ENCODE measurements around the gene GNG4.

GNG4 gene

GRCh38 chr1:235649368-235650163 lies at the start of gene GNG4:
Gene GNG4 (minus strand): TSS chr1:235649784. CDS start chr1:235583838, 65,946 bp downstream.
- peak; percentile 48 for DNase-seq
- peaks cover 31% of the 10 kb centered on the region for H3K4me1 Mint-ChIP-seq
- H3K9me3 Mint-ChIP-seq, result no peaks in the 10 kb centered on the region
- peaks cover 4% of the 10 kb centered on the region for H3K36me3 Mint-ChIP-seq
- no peak within 1 kb of the TSS for H3K27ac Mint-ChIP-seq
- peak within 1 kb of the TSS; percentile 81 for H3K4me3 Mint-ChIP-seq
- CTCF ChIA-PET, result no interaction called here
- peaks cover 91% of the 10 kb centered on the region for H3K27me3 Mint-ChIP-seq

- Mint-ChIP-seq H3K4me3 (no peak overlapping the region), H3K27ac (no peak overlapping the region), H3K4me1 (peaks cover 5% of the 10 kb centered on the region), H3K27me3 (no peaks in the 10 kb centered on the region), H3K9me3 (no peaks in the 10 kb centered on the region), H3K36me3 (peaks cover 51% of the 10 kb centered on the region)
- no peak for DNase-seq
- CTCF ChIA-PET, result interaction anchor here (1.3 kb wide), 1 partner anchor 40 kb away, joined by 3 read pairs; no protein-coding TSS in a partner anchor
Observed at GRCh38 chr1:235697508-235697907, 47.9 kb upstream of the GNG4 start.

DNA sequence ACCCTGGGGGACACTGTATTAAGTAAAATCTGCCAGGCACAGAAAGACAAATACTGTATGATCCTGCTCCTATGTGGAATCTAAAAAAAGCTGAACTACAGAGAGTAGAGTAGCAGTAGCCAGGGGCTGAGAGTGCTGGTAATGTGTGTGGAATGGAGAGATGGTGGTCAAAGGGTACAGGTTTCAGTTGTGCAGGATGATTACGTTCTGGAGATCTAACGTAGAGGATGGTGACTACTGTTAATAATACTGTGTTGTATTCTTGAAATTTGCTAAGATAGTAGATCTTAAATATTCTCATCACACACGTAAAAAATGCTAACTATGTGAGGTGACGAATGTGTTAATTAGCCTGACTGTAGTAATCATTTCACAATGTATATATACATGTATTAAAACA lies 39.8 kb upstream of the GNG4 start:
- H3K27ac Mint-ChIP-seq, result no peak overlapping the region
- no peaks in the 10 kb centered on the region for H3K27me3 Mint-ChIP-seq
- H3K9me3 Mint-ChIP-seq, result no peaks in the 10 kb centered on the region
- CTCF ChIA-PET, result no interaction called here
- H3K36me3 Mint-ChIP-seq, result peaks cover 22% of the 10 kb centered on the region
- no peak for DNase-seq
- no peak overlapping the region for H3K4me3 Mint-ChIP-seq
- no peaks in the 10 kb centered on the region for H3K4me1 Mint-ChIP-seq

DNA sequence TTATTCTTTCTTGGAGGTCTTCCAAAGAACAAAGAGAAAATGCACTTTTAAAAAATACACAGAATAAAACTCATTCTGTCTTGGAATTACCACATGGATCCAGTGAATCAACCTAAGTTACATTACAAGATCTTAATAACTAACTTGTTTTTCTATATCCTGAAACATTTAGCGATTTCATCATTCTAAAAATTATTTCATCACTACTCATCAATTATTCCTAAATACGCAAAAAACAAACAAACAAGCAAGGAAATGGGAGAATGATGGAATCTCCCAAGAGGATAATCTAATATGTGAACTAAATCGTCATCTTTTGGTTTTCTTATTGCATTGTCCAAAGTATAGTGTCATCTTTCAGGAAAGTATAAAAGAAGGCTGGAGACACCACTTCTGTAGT lies 38.5 kb upstream of the GNG4 start:
- H3K4me1 Mint-ChIP-seq, result no peaks in the 10 kb centered on the region
- no peak overlapping the region for H3K27ac Mint-ChIP-seq
- no peak for DNase-seq
- H3K4me3 Mint-ChIP-seq, result no peak overlapping the region
- no peaks in the 10 kb centered on the region for H3K27me3 Mint-ChIP-seq
- no peaks in the 10 kb centered on the region for H3K9me3 Mint-ChIP-seq
- CTCF ChIA-PET, result no interaction called here
- peaks cover 21% of the 10 kb centered on the region for H3K36me3 Mint-ChIP-seq

DNA sequence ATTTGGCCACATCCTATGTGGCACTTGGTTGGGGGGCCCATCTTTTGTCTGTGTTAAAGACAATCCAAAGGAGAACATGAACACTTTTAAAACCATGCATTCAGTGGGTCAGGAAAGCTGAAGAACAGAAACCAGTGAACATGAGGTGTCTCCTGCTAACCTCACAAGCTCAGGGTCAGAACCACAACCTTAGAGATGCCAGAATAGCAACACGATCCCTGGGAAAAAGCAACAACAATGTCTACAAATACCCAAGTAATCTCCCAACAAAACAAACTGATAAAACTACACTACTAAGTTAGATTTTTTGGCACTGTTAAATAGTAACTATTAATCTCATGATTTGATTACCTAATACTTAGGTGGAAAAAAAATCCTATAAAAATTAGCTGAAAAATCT lies 34.1 kb upstream of the GNG4 start:
- no peak for DNase-seq
- CTCF ChIA-PET, result interaction anchor here (1.3 kb wide), 1 partner anchor 288 kb away, joined by 3 read pairs; no protein-coding TSS in a partner anchor
- Mint-ChIP-seq H3K4me3 (no peak overlapping the region), H3K9me3 (no peaks in the 10 kb centered on the region), H3K27me3 (no peaks in the 10 kb centered on the region), H3K27ac (no peak overlapping the region), H3K36me3 (peaks cover 21% of the 10 kb centered on the region), H3K4me1 (no peaks in the 10 kb centered on the region)

DNA sequence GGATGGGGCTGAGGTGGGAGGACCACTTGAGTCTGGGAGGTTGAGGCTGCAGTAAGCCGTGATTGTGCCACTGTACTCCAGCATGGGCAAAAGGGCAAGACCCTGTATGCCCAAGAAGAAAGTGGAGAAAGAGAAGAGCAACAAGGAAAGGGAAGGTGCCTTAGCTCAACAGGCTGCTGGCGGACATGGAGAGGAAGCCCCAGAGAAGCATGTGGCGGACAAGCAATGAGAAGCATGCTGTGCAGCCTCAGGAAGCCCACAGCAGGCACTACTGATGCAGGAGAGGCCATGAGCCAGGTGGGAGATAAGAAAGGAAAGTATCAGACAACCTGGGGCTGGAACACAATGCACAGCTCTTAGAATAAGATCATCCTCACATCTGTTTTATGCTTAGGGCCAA lies 32.6 kb upstream of the GNG4 start:
- CTCF ChIA-PET, result no interaction called here
- no peaks in the 10 kb centered on the region for H3K9me3 Mint-ChIP-seq
- DNase-seq, result no peak
- H3K27me3 Mint-ChIP-seq, result no peaks in the 10 kb centered on the region
- no peaks in the 10 kb centered on the region for H3K4me1 Mint-ChIP-seq
- H3K36me3 Mint-ChIP-seq, result peaks cover 21% of the 10 kb centered on the region
- no peak overlapping the region for H3K4me3 Mint-ChIP-seq
- no peak overlapping the region for H3K27ac Mint-ChIP-seq

- CTCF ChIA-PET, result no interaction called here
- DNase-seq, result no peak
Observed at GRCh38 chr1:235679644-235680043, 30.1 kb upstream of the GNG4 start.

GRCh38 chr1:235679005-235679404 lies 29.4 kb upstream of the GNG4 start:
- no peak overlapping the region for H3K27ac Mint-ChIP-seq
- H3K27me3 Mint-ChIP-seq, result no peaks in the 10 kb centered on the region
- H3K4me3 Mint-ChIP-seq, result no peak overlapping the region
- H3K4me1 Mint-ChIP-seq, result peaks cover 7% of the 10 kb centered on the region
- peaks cover 17% of the 10 kb centered on the region for H3K9me3 Mint-ChIP-seq
- CTCF ChIA-PET, result no interaction called here
- DNase-seq, result no peak
- peaks cover 44% of the 10 kb centered on the region for H3K36me3 Mint-ChIP-seq

More at GRCh38 chr1:235679644-235680043, 30.1 kb upstream of the GNG4 start:
- Mint-ChIP-seq H3K27ac (no peak overlapping the region), H3K4me3 (no peak overlapping the region), H3K27me3 (no peaks in the 10 kb centered on the region), H3K36me3 (peaks cover 39% of the 10 kb centered on the region), H3K9me3 (peaks cover 15% of the 10 kb centered on the region), H3K4me1 (peaks cover 7% of the 10 kb centered on the region)

GRCh38 chr1:235675152-235675890 lies 25.7 kb upstream of the GNG4 start:
- CTCF ChIA-PET, result interaction anchor here (0.7 kb wide), 1 partner anchor 109 kb away, joined by 3 read pairs; no protein-coding TSS in a partner anchor
- Mint-ChIP-seq H3K9me3 (peaks cover 48% of the 10 kb centered on the region), H3K27me3 (no peaks in the 10 kb centered on the region), H3K36me3 (peaks cover 66% of the 10 kb centered on the region), H3K4me3 (no peak overlapping the region), H3K27ac (peak overlapping the region; percentile 78), H3K4me1 (peaks cover 7% of the 10 kb centered on the region)
- no peak for DNase-seq

GRCh38 chr1:235673981-235674380 lies 24.4 kb upstream of the GNG4 start:
- CTCF ChIA-PET, result interaction anchor here (0.6 kb wide), 1 partner anchor 51 kb away, joined by 3 read pairs; no protein-coding TSS in a partner anchor
- Mint-ChIP-seq H3K4me3 (no peak overlapping the region), H3K27ac (no peak overlapping the region), H3K27me3 (no peaks in the 10 kb centered on the region), H3K36me3 (peaks cover 76% of the 10 kb centered on the region), H3K4me1 (peaks cover 7% of the 10 kb centered on the region), H3K9me3 (peaks cover 55% of the 10 kb centered on the region)
- DNase-seq, result no peak

- Mint-ChIP-seq H3K36me3 (peaks cover 83% of the 10 kb centered on the region), H3K4me3 (no peak overlapping the region), H3K27me3 (no peaks in the 10 kb centered on the region), H3K27ac (no peak overlapping the region), H3K4me1 (peaks cover 7% of the 10 kb centered on the region), H3K9me3 (peaks cover 55% of the 10 kb centered on the region)
- DNase-seq, result no peak
- CTCF ChIA-PET, result no interaction called here
Observed at GRCh38 chr1:235671992-235672391, 22.4 kb upstream of the GNG4 start.

- H3K4me1 Mint-ChIP-seq, result peaks cover 6% of the 10 kb centered on the region
- no peak overlapping the region for H3K4me3 Mint-ChIP-seq
- no peak for DNase-seq
- no peak overlapping the region for H3K27ac Mint-ChIP-seq
- peaks cover 66% of the 10 kb centered on the region for H3K36me3 Mint-ChIP-seq
- H3K9me3 Mint-ChIP-seq, result peaks cover 47% of the 10 kb centered on the region
- H3K27me3 Mint-ChIP-seq, result no peaks in the 10 kb centered on the region
- CTCF ChIA-PET, result no interaction called here
Observed at GRCh38 chr1:235670157-235670776, 20.7 kb upstream of the GNG4 start.

- peaks cover 41% of the 10 kb centered on the region for H3K9me3 Mint-ChIP-seq
- no peaks in the 10 kb centered on the region for H3K27me3 Mint-ChIP-seq
- CTCF ChIA-PET, result no interaction called here
- H3K27ac Mint-ChIP-seq, result no peak overlapping the region
- no peaks in the 10 kb centered on the region for H3K4me1 Mint-ChIP-seq
- H3K4me3 Mint-ChIP-seq, result no peak overlapping the region
- DNase-seq, result no peak
- H3K36me3 Mint-ChIP-seq, result peaks cover 59% of the 10 kb centered on the region
Observed at GRCh38 chr1:235669277-235669676, 19.7 kb upstream of the GNG4 start.

DNA sequence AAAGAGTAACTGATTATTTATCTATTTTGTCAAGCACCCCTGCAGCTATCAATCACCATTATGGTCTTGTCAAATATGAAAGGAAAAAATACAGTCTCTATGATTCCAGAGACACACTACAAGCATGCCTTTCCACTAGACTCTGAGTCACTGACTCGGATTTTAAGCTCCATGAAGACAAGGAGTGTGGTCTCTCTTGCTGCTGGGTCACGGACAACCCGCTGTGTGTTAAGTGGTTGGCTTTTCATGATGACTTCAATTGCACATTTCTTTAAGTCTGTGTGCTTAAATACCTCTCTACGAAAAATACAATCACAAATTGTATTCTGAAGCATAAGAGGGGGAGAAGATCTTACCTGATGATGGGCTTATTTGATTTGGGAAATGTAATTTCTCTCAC lies 14.0 kb upstream of the GNG4 start:
- H3K9me3 Mint-ChIP-seq, result no peaks in the 10 kb centered on the region
- peaks cover 4% of the 10 kb centered on the region for H3K27me3 Mint-ChIP-seq
- no peak overlapping the region for H3K4me3 Mint-ChIP-seq
- H3K4me1 Mint-ChIP-seq, result no peaks in the 10 kb centered on the region
- DNase-seq, result no peak
- CTCF ChIA-PET, result no interaction called here
- H3K27ac Mint-ChIP-seq, result no peak overlapping the region
- H3K36me3 Mint-ChIP-seq, result peaks cover 17% of the 10 kb centered on the region
